Measurements from ENCODE around the gene COX8C.

- TF ChIP-seq CTCF (conservative IDR thresholded peaks at IDR 0.05; ENCODE audit: low read depth, low read length) (no peak), EZH2 (IDR thresholded peaks at IDR 0.05; ENCODE audit: borderline replicate concordance, low read depth, low read length, poor library complexity, severe bottlenecking) (no peak)
These were observed 14.6 kb upstream of the COX8C start for GRCh38 chr14:93332397-93332852.
